HepG2 (cell line): ENCODE results near the gene ZNF484. TPM values are rescaled to one million over a fixed set of nuclear protein-coding genes. Genes with fewer than 3 reads are reported as not detected.
A peak's percentile ranks its signal among the peaks of the same experiment; 100 is the strongest.

Source experiments
- FOXA1 ChIP-seq, 2 experiments: fragments of 450-650 bp in 1 of 2; sonication (generic) in 1 of 2; formaldehyde crosslinking in 1 of 2; IDR thresholded peaks; 2 replicates each; pipeline versions ENCODE4 v1.4.0 to v1.6.1; 2016 to 2020; ENCODE audit warnings: missing genetic modification reagents in 1 of 2
- IKZF4 ChIP-seq: sonication (generic); formaldehyde crosslinking; IDR thresholded peaks from 2 replicates; pipeline ENCODE4 v1.5.1; 2020; ENCODE audit warnings: borderline replicate concordance, mild to moderate bottlenecking, low read depth, missing genetic modification reagents; ENCODE audit errors: not compliant biosample characterization
- MAFF ChIP-seq: IDR thresholded peaks from 2 replicates; pipeline ENCODE4 v1.6.1; 2011; ENCODE audit warnings: low read depth, low read length, improper control_type of control experiment
- NFE2L1 ChIP-seq: sonication (generic); formaldehyde crosslinking; IDR thresholded peaks from 2 replicates; pipeline ENCODE4 v1.4.0; 2020; ENCODE audit warnings: missing genetic modification reagents, mild to moderate bottlenecking, borderline replicate concordance
- ZFP62 ChIP-seq: sonication (generic); formaldehyde crosslinking; IDR thresholded peaks from 2 replicates; pipeline ENCODE4 v1.4.0; 2020; ENCODE audit warnings: missing genetic modification reagents
- ZFY ChIP-seq: sonication (generic); formaldehyde crosslinking; IDR thresholded peaks from 2 replicates; pipeline ENCODE4 v1.4.0; 2020; ENCODE audit warnings: missing genetic modification reagents
- ZMAT3 ChIP-seq: sonication (generic); formaldehyde crosslinking; conservative IDR thresholded peaks from 2 replicates; pipeline ENCODE4 v1.7.0; 2021; ENCODE audit warnings: missing genetic modification reagents
- ZNF136 ChIP-seq: sonication (generic); formaldehyde crosslinking; IDR thresholded peaks from 2 replicates; pipeline ENCODE4 v1.8.1; 2022; ENCODE audit warnings: low read depth, mild to moderate bottlenecking, moderate library complexity, missing genetic modification reagents
- ZNF263 ChIP-seq: sonication (generic); formaldehyde crosslinking; IDR thresholded peaks from 2 replicates; pipeline ENCODE4 v1.4.0; 2020; ENCODE audit warnings: missing genetic modification reagents
- ZNF343 ChIP-seq: sonication (generic); formaldehyde crosslinking; IDR thresholded peaks from 2 replicates; pipeline ENCODE4 v1.4.0; 2020; ENCODE audit warnings: mild to moderate bottlenecking, missing genetic modification reagents
- ZNF501 ChIP-seq: sonication (generic); formaldehyde crosslinking; IDR thresholded peaks from 2 replicates; pipeline ENCODE4 v1.5.1; 2020; ENCODE audit warnings: mild to moderate bottlenecking, moderate library complexity, missing genetic modification reagents
- ZNF546 ChIP-seq: sonication (generic); formaldehyde crosslinking; conservative IDR thresholded peaks from 2 replicates; pipeline ENCODE4 v1.8.1; 2023; ENCODE audit warnings: mild to moderate bottlenecking, missing genetic modification reagents
- ZNF652 ChIP-seq: IDR thresholded peaks from 2 replicates; pipeline ENCODE4 v1.6.1; 2016; ENCODE audit warnings: low read depth, borderline replicate concordance
- ZNF777 ChIP-seq: sonication (generic); formaldehyde crosslinking; IDR thresholded peaks from 2 replicates; pipeline ENCODE4 v1.4.0; 2020; ENCODE audit warnings: missing genetic modification reagents
- ZSCAN25 ChIP-seq: sonication (generic); formaldehyde crosslinking; IDR thresholded peaks from 2 replicates; pipeline ENCODE4 v1.8.0; 2022; ENCODE audit warnings: mild to moderate bottlenecking, missing genetic modification reagents
- polyA plus RNA-seq, 8 experiments: library from polyadenylated mRNA; depleted of rRNA in 3 of 8; stranded (reverse) in 7 of 8; unstranded in 1 of 8; fragments of >200 nt; fragmentation: Illumina TruSeq in 4 of 8; extraction: Trizol in 4 of 8; gene quantifications; 2 replicates each; pipeline versions ENCODE4 v1.2.1 to v1.2.3, GENCODE V29; 2011 to 2016; ENCODE audit warnings: low read depth in 4 of 8, missing spikeins in 1 of 8, mixed read lengths in 1 of 8; ENCODE audit not compliant: insufficient read depth in 1 of 8
- total RNA-seq, 5 experiments: library from RNA; depleted of rRNA; stranded (reverse); fragments of >200 nt; fragmentation: Illumina TruSeq; extraction: Trizol; gene quantifications; 2 replicates each; pipeline ENCODE4 v1.2.3, GENCODE V29; 2016; ENCODE audit warnings: low read depth in 1 of 5
- TF ChIP-seq, protein P1 (sequence below): sonication (generic); formaldehyde crosslinking; IDR thresholded peaks from 2 replicates; pipeline ENCODE4 v1.9.0; 2022; ENCODE audit warnings: low read depth, missing genetic modification reagents
- TF ChIP-seq, protein P2 (sequence below): fragments of 450-650 bp; IDR thresholded peaks from 2 replicates; pipeline ENCODE4 v1.6.1; 2016
- TF ChIP-seq, protein P3 (sequence below): sonication (generic); formaldehyde crosslinking; IDR thresholded peaks from 2 replicates; pipeline ENCODE4 v1.8.1; 2022; ENCODE audit warnings: mild to moderate bottlenecking, missing genetic modification reagents
- TF ChIP-seq, protein P4 (sequence below): sonication (generic); formaldehyde crosslinking; IDR thresholded peaks from 2 replicates; pipeline ENCODE4 v1.4.0; 2020; ENCODE audit warnings: missing genetic modification reagents, borderline replicate concordance
- TF ChIP-seq, protein P5 (sequence below): sonication (generic); formaldehyde crosslinking; IDR thresholded peaks from 2 replicates; pipeline ENCODE4 v1.8.1; 2023; ENCODE audit warnings: missing genetic modification reagents, inconsistent platforms, borderline replicate concordance

The ZNF484 gene
- total and polyA plus RNA-seq, 2 of the 13 experiments (the other 11 are each of a cell fraction or from before 2014, with no cell fraction given): 0.96 to 7.2 TPM

DNA sequence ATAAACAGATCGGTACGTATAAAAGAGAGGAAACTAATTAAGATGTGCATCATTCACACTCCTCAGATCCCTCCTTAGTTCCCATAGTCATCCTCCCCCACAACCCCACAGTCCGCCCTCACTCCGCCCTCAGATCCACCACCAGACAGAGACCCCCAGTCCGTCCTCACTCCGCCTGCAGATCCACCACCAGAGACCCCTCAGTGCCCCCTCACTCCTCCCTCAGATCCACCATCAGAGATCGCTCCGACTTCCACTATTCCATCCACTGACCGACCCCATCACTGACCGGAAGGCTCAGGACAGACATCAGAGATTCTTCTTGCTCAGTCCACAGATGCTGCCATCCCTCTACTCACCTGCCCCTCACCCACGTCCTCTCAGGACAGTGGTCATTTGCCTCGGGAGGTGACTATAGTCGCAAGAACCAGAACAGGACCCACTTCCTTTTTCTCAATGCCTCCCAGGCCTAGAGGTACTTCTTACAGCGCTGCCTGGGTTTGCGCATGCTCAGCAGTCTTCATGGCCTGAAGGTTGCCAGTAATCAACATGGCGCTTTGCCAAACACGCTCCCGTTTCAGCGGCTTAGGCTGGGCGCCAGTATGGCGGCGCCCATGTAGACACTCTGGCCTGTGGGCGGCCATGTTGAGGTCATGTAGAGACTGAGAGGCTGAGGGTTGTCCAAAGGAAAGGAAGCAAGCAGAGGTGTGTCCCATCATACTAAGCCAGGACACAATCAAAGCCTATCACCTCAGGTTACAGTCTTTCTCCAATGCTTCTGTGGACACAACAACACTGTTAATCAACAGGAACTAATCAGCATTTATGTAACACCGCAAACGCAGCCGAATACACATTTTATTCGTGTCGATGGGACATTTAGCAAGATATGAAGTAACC lies at the start of gene ZNF484 (continued):
- peak; percentile 92 for TF ChIP-seq ZNF501 (CRISPR knock-in tag)
- no peak for TF ChIP-seq ZNF777
- 0 out of 2 replicates have a peak, but pooled peaks have one; percentile 14 for TF ChIP-seq ZNF652 (CRISPR knock-in tag)
- TF ChIP-seq ZFP62 (CRISPR knock-in tag): no peak
- no peak for TF ChIP-seq FOXA1 (IDR thresholded peaks at IDR 0.05)
- peak; percentile 73 for TF ChIP-seq FOXA1 (CRISPR knock-in tag; IDR thresholded peaks at IDR 0.05)
- peak; percentile 97 for TF ChIP-seq ZFY (CRISPR knock-in tag)
- 0 out of 2 replicates have a peak, but pooled peaks have one; percentile 28 for TF ChIP-seq ZMAT3 (CRISPR knock-in tag)
- TF ChIP-seq, protein P1, sequence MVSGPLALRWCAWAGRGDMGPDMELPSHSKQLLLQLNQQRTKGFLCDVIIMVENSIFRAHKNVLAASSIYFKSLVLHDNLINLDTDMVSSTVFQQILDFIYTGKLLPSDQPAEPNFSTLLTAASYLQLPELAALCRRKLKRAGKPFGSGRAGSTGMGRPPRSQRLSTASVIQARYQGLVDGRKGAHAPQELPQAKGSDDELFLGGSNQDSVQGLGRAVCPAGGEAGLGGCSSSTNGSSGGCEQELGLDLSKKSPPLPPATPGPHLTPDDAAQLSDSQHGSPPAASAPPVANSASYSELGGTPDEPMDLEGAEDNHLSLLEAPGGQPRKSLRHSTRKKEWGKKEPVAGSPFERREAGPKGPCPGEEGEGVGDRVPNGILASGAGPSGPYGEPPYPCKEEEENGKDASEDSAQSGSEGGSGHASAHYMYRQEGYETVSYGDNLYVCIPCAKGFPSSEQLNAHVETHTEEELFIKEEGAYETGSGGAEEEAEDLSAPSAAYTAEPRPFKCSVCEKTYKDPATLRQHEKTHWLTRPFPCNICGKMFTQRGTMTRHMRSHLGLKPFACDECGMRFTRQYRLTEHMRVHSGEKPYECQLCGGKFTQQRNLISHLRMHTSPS: no peak
- TF ChIP-seq, protein P2, sequence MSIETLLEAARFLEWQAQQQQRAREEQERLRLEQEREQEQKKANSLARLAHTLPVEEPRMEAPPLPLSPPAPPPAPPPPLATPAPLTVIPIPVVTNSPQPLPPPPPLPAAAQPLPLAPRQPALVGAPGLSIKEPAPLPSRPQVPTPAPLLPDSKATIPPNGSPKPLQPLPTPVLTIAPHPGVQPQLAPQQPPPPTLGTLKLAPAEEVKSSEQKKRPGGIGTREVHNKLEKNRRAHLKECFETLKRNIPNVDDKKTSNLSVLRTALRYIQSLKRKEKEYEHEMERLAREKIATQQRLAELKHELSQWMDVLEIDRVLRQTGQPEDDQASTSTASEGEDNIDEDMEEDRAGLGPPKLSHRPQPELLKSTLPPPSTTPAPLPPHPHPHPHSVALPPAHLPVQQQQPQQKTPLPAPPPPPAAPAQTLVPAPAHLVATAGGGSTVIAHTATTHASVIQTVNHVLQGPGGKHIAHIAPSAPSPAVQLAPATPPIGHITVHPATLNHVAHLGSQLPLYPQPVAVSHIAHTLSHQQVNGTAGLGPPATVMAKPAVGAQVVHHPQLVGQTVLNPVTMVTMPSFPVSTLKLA: peak; percentile 36; the same call in 1 of the 2 replicates
- TF ChIP-seq, protein P3, sequence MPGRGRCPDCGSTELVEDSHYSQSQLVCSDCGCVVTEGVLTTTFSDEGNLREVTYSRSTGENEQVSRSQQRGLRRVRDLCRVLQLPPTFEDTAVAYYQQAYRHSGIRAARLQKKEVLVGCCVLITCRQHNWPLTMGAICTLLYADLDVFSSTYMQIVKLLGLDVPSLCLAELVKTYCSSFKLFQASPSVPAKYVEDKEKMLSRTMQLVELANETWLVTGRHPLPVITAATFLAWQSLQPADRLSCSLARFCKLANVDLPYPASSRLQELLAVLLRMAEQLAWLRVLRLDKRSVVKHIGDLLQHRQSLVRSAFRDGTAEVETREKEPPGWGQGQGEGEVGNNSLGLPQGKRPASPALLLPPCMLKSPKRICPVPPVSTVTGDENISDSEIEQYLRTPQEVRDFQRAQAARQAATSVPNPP (CRISPR knock-in tag): no peak
- no peak for TF ChIP-seq ZNF546
- TF ChIP-seq ZNF136 (CRISPR knock-in tag): no peak
- TF ChIP-seq MAFF: peak; percentile 42
- no peak for TF ChIP-seq IKZF4
- no peak for TF ChIP-seq NFE2L1 (CRISPR knock-in tag)
- peak; percentile 53; the same call in 1 of the 2 replicates for TF ChIP-seq ZNF263 (CRISPR knock-in tag)
- TF ChIP-seq ZSCAN25 (CRISPR knock-in tag): no peak
- no peak for TF ChIP-seq ZNF343 (CRISPR knock-in tag)
- TF ChIP-seq, protein P4, sequence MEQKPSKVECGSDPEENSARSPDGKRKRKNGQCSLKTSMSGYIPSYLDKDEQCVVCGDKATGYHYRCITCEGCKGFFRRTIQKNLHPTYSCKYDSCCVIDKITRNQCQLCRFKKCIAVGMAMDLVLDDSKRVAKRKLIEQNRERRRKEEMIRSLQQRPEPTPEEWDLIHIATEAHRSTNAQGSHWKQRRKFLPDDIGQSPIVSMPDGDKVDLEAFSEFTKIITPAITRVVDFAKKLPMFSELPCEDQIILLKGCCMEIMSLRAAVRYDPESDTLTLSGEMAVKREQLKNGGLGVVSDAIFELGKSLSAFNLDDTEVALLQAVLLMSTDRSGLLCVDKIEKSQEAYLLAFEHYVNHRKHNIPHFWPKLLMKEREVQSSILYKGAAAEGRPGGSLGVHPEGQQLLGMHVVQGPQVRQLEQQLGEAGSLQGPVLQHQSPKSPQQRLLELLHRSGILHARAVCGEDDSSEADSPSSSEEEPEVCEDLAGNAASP (CRISPR knock-in tag): peak; percentile 61
- TF ChIP-seq, protein P5, sequence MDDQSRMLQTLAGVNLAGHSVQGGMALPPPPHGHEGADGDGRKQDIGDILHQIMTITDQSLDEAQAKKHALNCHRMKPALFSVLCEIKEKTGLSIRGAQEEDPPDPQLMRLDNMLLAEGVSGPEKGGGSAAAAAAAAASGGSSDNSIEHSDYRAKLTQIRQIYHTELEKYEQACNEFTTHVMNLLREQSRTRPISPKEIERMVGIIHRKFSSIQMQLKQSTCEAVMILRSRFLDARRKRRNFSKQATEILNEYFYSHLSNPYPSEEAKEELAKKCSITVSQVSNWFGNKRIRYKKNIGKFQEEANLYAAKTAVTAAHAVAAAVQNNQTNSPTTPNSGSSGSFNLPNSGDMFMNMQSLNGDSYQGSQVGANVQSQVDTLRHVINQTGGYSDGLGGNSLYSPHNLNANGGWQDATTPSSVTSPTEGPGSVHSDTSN (CRISPR knock-in tag): no peak
